Ishikawa (cell line): ENCODE measurements around the gene MEI4.

Experiments used
- CEBPB ChIP-seq: IDR thresholded peaks from 2 replicates; pipeline ENCODE4 v1.6.1; 2012
- CREB1 ChIP-seq: IDR thresholded peaks from 2 replicates; pipeline ENCODE4 v1.6.1; 2012; ENCODE audit warnings: low read depth
- EGR1 ChIP-seq: IDR thresholded peaks from 2 replicates; pipeline ENCODE4 v1.6.1; 2012
- EP300 ChIP-seq: IDR thresholded peaks from 2 replicates; pipeline ENCODE4 v1.6.1; 2012; ENCODE audit warnings: borderline replicate concordance
- FOXM1 ChIP-seq: IDR thresholded peaks from 2 replicates; pipeline ENCODE4 v1.6.1; 2012; ENCODE audit warnings: low read depth, borderline replicate concordance
- MAX ChIP-seq: IDR thresholded peaks from 2 replicates; pipeline ENCODE4 v1.6.1; 2012
- NFIC ChIP-seq: IDR thresholded peaks from 2 replicates; pipeline ENCODE4 v1.6.1; 2012
- RAD21 ChIP-seq: IDR thresholded peaks from 2 replicates; pipeline ENCODE4 v1.6.1; 2012; ENCODE audit warnings: low read depth
- TAF1 ChIP-seq: IDR thresholded peaks from 2 replicates; pipeline ENCODE4 v1.6.1; 2012; ENCODE audit warnings: low read depth, mild to moderate bottlenecking
- TCF12 ChIP-seq: IDR thresholded peaks from 2 replicates; pipeline ENCODE4 v1.6.1; 2012; ENCODE audit warnings: low read depth
- TEAD4 ChIP-seq: IDR thresholded peaks from 2 replicates; pipeline ENCODE4 v1.6.1; 2012
- USF1 ChIP-seq: IDR thresholded peaks from 2 replicates; pipeline ENCODE4 v1.6.1; 2012
- YY1 ChIP-seq: IDR thresholded peaks from 2 replicates; pipeline ENCODE4 v1.6.1; 2012; ENCODE audit warnings: low read depth
- ZBTB7A ChIP-seq: IDR thresholded peaks from 2 replicates; pipeline ENCODE4 v1.6.1; 2012; ENCODE audit warnings: low read depth
- TF ChIP-seq, protein P1 (sequence below): IDR thresholded peaks from 2 replicates; pipeline ENCODE4 v1.6.1; 2012; ENCODE audit warnings: low read depth, mild to moderate bottlenecking

The MEI4 gene

DNA sequence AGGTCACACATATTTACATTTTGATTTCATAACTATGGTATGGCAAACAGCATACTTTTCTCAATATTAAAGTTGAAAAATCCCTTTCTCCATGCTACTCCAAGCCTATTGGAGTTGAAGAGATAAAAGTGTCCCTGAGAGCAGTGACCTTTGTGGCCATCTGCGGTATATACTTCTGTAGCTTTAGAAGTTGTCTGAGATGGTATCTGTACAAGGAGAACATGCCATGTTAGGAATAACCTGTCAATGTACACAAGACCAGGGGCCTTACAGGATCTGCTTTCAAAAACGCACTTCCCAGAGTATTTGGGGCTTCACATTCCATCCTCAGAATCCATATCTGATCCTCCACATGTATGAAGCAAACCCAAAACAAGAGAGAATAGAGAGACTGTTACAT lies 226.7 kb downstream of the MEI4 start:
- TF ChIP-seq EP300 (no peak), TAF1 (no peak), ZBTB7A (no peak), TEAD4 (no peak), CEBPB (no peak), CREB1 (no peak), NFIC (no peak), YY1 (no peak)

DNA sequence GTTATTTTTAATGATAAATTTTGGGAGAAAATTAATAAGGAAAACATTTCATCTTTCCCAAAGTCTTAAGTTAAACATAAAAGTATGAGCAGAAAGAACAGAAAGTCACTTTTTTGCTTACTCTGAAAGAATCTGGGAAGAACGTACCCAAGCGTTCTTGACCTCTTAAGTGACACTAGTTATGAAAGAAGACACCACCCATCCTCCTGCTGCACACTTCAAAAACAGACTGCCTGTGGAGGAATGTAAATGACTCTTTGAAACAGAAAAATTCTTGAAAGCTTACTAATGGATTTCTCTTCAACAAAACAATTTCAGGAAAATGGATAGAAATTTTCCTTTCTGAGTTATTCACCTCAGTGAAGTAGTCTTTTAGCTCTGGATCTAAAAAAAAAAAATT lies 227.7 kb downstream of the MEI4 start:
- TF ChIP-seq CREB1 (no peak), TCF12 (no peak), EGR1 (no peak), FOXM1 (no peak), TAF1 (no peak)

- no peak for TF ChIP-seq EP300
- TF ChIP-seq NFIC, result no peak
- TF ChIP-seq ZBTB7A, result no peak
- no peak for TF ChIP-seq MAX
- TF ChIP-seq EGR1, result no peak
- TF ChIP-seq CEBPB, result no peak
- TF ChIP-seq CREB1, result no peak
- no peak for TF ChIP-seq TAF1
- no peak for TF ChIP-seq TEAD4
- TF ChIP-seq TCF12, result no peak
- TF ChIP-seq FOXM1, result no peak
- TF ChIP-seq, protein P1, sequence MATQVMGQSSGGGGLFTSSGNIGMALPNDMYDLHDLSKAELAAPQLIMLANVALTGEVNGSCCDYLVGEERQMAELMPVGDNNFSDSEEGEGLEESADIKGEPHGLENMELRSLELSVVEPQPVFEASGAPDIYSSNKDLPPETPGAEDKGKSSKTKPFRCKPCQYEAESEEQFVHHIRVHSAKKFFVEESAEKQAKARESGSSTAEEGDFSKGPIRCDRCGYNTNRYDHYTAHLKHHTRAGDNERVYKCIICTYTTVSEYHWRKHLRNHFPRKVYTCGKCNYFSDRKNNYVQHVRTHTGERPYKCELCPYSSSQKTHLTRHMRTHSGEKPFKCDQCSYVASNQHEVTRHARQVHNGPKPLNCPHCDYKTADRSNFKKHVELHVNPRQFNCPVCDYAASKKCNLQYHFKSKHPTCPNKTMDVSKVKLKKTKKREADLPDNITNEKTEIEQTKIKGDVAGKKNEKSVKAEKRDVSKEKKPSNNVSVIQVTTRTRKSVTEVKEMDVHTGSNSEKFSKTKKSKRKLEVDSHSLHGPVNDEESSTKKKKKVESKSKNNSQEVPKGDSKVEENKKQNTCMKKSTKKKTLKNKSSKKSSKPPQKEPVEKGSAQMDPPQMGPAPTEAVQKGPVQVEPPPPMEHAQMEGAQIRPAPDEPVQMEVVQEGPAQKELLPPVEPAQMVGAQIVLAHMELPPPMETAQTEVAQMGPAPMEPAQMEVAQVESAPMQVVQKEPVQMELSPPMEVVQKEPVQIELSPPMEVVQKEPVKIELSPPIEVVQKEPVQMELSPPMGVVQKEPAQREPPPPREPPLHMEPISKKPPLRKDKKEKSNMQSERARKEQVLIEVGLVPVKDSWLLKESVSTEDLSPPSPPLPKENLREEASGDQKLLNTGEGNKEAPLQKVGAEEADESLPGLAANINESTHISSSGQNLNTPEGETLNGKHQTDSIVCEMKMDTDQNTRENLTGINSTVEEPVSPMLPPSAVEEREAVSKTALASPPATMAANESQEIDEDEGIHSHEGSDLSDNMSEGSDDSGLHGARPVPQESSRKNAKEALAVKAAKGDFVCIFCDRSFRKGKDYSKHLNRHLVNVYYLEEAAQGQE, result no peak
- no peak for TF ChIP-seq USF1
- TF ChIP-seq YY1, result no peak
- no peak for TF ChIP-seq RAD21
These were observed 231.0 kb downstream of the MEI4 start for GRCh38 chr6:77883851-77884250.

DNA sequence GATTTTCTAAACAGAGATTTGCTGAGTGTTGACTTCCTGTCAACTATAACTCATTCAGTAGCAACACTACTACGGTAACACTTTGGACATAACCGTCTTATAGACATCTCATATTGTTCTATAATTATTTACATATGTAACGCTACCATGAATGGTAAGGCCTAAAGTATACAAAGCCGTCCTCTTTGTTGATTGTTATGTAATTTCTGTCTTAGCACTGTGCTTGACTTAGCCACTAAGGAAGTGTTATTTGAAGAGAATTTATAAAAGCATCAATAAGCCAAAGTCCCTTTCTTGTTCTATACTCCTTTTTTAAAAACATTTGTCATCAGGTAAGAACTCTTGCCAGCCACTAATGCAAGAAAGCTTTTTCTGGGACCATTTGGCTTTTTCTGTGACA lies 240.6 kb downstream of the MEI4 start:
- no peak for TF ChIP-seq USF1
- no peak for TF ChIP-seq NFIC
- TF ChIP-seq, protein P1, result no peak
- no peak for TF ChIP-seq TAF1
- TF ChIP-seq EGR1, result no peak
- TF ChIP-seq FOXM1, result no peak
- TF ChIP-seq EP300, result no peak
- TF ChIP-seq RAD21, result no peak
- TF ChIP-seq MAX, result no peak
- no peak for TF ChIP-seq TEAD4
- no peak for TF ChIP-seq ZBTB7A
- no peak for TF ChIP-seq CREB1
- TF ChIP-seq CEBPB, result no peak
- no peak for TF ChIP-seq YY1
- no peak for TF ChIP-seq TCF12

DNA sequence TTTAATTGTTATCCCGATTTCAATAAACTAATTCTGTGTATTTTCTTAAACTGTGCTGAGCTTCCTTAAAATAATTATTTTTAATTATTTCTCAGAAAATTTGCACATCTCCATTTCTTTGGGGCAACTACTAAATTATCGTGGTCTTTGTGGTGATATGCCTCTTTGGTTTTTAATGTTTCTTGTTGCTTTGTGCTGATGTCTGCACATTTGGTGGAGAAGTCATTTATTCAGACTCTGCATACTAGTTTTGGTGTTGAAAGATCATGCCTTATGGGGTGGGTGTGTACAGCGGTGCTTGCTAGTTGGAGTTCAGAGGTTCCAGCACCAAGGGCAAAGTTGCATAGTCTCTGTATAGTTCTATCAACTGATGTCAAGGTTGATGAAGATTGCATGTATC lies 253.2 kb downstream of the MEI4 start:
- no peak for TF ChIP-seq NFIC
- TF ChIP-seq YY1, result no peak
- no peak for TF ChIP-seq TCF12
- TF ChIP-seq CEBPB, result no peak
- no peak for TF ChIP-seq TEAD4

DNA sequence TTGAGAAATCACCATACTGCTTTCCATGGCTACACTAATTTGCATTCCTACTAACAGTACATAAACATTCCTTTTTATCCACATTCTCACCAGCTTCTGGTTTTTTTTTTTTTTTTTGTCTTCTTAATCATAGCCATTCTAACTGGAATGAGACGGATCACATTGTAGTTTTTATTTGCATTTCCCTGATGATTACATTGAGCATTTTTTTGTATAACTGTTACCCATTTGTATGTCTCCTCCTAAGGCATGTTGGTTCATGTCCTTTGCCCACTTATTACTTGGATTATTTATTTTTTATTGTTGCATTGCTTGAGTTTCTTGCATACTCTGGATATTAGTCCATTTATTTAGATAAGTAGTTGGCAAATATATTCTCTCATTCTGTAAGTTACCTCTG lies 258.0 kb downstream of the MEI4 start:
- TF ChIP-seq TCF12 (no peak), FOXM1 (no peak), EP300 (no peak), CEBPB (no peak), TEAD4 (no peak), CREB1 (no peak), YY1 (no peak)
